Liver (tissue), 9 donors: ENCODE measurements around the gene RFNG. TPM values are rescaled to one million over a fixed set of nuclear protein-coding genes. Genes with fewer than 3 reads are reported as not detected.

ENCODE experiments used
- DNase-seq: peaks from one replicate; pipeline ENCODE4 v3.0.0-alpha.2; 2017; ENCODE audit warnings: low spot score
- H3K27ac ChIP-seq, 2 donors: one replicate each; pipeline ENCODE4 v1.7.0; 2013; ENCODE audit warnings: inconsistent platforms in 2 of 2, low read length in 2 of 2, control low read depth in 1 of 2, low read depth in 1 of 2, mild to moderate bottlenecking in 1 of 2
- H3K27me3 ChIP-seq, 4 donors: one replicate each; pipeline versions ENCODE4 v1.6.1 to v1.7.0; 2013; ENCODE audit warnings: low read length in 3 of 4, inconsistent platforms in 1 of 4, mild to moderate bottlenecking in 1 of 4, moderate library complexity in 1 of 4; ENCODE audit not compliant: control insufficient read depth in 4 of 4, insufficient read depth in 4 of 4
- H3K36me3 ChIP-seq, 4 donors: one replicate each; pipeline versions ENCODE4 v1.6.1 to v1.7.0; 2013; ENCODE audit warnings: low read length in 3 of 4, mild to moderate bottlenecking in 3 of 4, low read depth in 1 of 4, moderate library complexity in 1 of 4; ENCODE audit not compliant: control insufficient read depth in 4 of 4, insufficient read depth in 3 of 4
- H3K4me1 ChIP-seq, 4 donors: one replicate each; pipeline versions ENCODE4 v1.6.1 to v1.7.0; 2013; ENCODE audit warnings: low read length in 3 of 4, mild to moderate bottlenecking in 3 of 4, moderate library complexity in 1 of 4; ENCODE audit not compliant: control insufficient read depth in 4 of 4, insufficient read depth in 4 of 4
- H3K4me3 ChIP-seq, 3 donors: one replicate each; pipeline versions ENCODE4 v1.6.1 to v1.7.0; 2013; ENCODE audit warnings: low read length in 3 of 3, control low read depth in 1 of 3, low read depth in 1 of 3, mild to moderate bottlenecking in 1 of 3
- H3K9ac ChIP-seq, 2 donors: one replicate each; pipeline ENCODE4 v1.7.0; 2013; ENCODE audit warnings: low read length in 2 of 2, mild to moderate bottlenecking in 2 of 2, moderate library complexity in 2 of 2, control low read depth in 1 of 2, low read depth in 1 of 2
- H3K9me3 ChIP-seq, 4 donors: one replicate each; pipeline versions ENCODE4 v1.6.1 to v1.7.0; 2013; ENCODE audit warnings: low read length in 3 of 4; ENCODE audit not compliant: control insufficient read depth in 4 of 4
- ATF3 ChIP-seq: IDR thresholded peaks from 2 replicates; pipeline ENCODE4 v1.6.1; 2016; ENCODE audit warnings: antibody characterized with exemption
- CTCF ChIP-seq: fragments of 150-350 bp; IDR thresholded peaks from 2 replicates; pipeline ENCODE4 v1.5.1; 2017; ENCODE audit warnings: improper control_type of control experiment, low read depth, low read length; ENCODE audit not compliant: missing input control
- EGR1 ChIP-seq, 2 donors: IDR thresholded peaks; 2 replicates each; pipeline ENCODE4 v1.6.1; 2016 to 2018; ENCODE audit warnings: antibody characterized with exemption in 2 of 2, low read depth in 2 of 2
- FOXA1 ChIP-seq: IDR thresholded peaks from 2 replicates; pipeline ENCODE4 v1.6.1; 2016; ENCODE audit warnings: antibody characterized with exemption
- FOXA2 ChIP-seq: IDR thresholded peaks from 2 replicates; pipeline ENCODE4 v1.6.1; 2016; ENCODE audit warnings: antibody characterized with exemption
- GABPA ChIP-seq, 2 donors: IDR thresholded peaks in 1 of 2; conservative IDR thresholded peaks in 1 of 2; 2 replicates each; pipeline ENCODE4 v1.6.1; 2016; ENCODE audit warnings: antibody characterized with exemption in 2 of 2, mild to moderate bottlenecking in 1 of 2, moderate library complexity in 1 of 2
- HNF4G ChIP-seq: IDR thresholded peaks from 2 replicates; pipeline ENCODE4 v1.6.1; 2016; ENCODE audit warnings: antibody characterized with exemption
- NR2F2 ChIP-seq: IDR thresholded peaks from 2 replicates; pipeline ENCODE4 v1.6.1; 2016; ENCODE audit warnings: antibody characterized with exemption
- RAD21 ChIP-seq, 2 donors: IDR thresholded peaks; 2 replicates each; pipeline ENCODE4 v1.6.1; 2016; ENCODE audit warnings: antibody characterized with exemption in 2 of 2, mild to moderate bottlenecking in 2 of 2
- RXRA ChIP-seq, 2 donors: IDR thresholded peaks; 2 replicates each; pipeline ENCODE4 v1.6.1; 2017 to 2018; ENCODE audit warnings: antibody characterized with exemption in 2 of 2, mild to moderate bottlenecking in 1 of 2
- SP1 ChIP-seq: IDR thresholded peaks from 2 replicates; pipeline ENCODE4 v1.6.1; 2018; ENCODE audit warnings: antibody characterized with exemption, mild to moderate bottlenecking
- TAF1 ChIP-seq: conservative IDR thresholded peaks from 2 replicates; pipeline ENCODE4 v1.6.1; 2016; ENCODE audit warnings: antibody characterized with exemption, mild to moderate bottlenecking
- YY1 ChIP-seq: IDR thresholded peaks from 2 replicates; pipeline ENCODE4 v1.6.1; 2016; ENCODE audit warnings: antibody characterized with exemption, mild to moderate bottlenecking
- ZBTB33 ChIP-seq: IDR thresholded peaks from 2 replicates; pipeline ENCODE4 v1.6.1; 2016; ENCODE audit warnings: antibody characterized with exemption
- WGBS: extraction: QIAGEN DNeasy Blood & Tissue Kit; methylation state at CpG from one replicate; pipeline ENCODE4 v1.1.7; 2013; 5-methylcytosine and 5-hydroxymethylcytosine counted together
- polyA plus RNA-seq, 2 donors: library from polyadenylated mRNA; stranded (reverse) in 1 of 2; unstranded in 1 of 2; fragments of 200-250 nt in 1 of 2; fragments of >200 nt in 1 of 2; fragmentation: Nextera tagmentation in 1 of 2; extraction: Ambion mirVana in 1 of 2; gene quantifications; one replicate each; pipeline versions ENCODE4 v1.2.1 to v1.2.3, GENCODE V29; 2013 to 2015
- total RNA-seq, 2 donors: library from RNA; depleted of rRNA; stranded (reverse); fragments of >200 nt; gene quantifications; one replicate each; pipeline ENCODE4 v1.2.3, GENCODE V29; 2014
- TF ChIP-seq, protein P1 (sequence below): IDR thresholded peaks from 2 replicates; pipeline ENCODE4 v1.6.1; 2016; ENCODE audit warnings: antibody characterized with exemption, mild to moderate bottlenecking
- donor health status: healthy.
- donor health status: healthy.
- donor health status: healthy.
- donor health status: healthy.
- donor health status: healthy.

RFNG gene
- total and polyA plus RNA-seq, 4 donors: 15.0 to 36.0 (median 23.4) TPM

GRCh38 chr17:82077617-82078358, 26.2 kb upstream of the RFNG start:
- no peak overlapping the region for H3K4me3 ChIP-seq
- H3K36me3 ChIP-seq: peaks cover 19 to 31% (median 30%) of the 10 kb centered on the region in 4 donors
- H3K9me3 ChIP-seq: no peaks in the 10 kb centered on the region
- DNase-seq: no peak
- no peak overlapping the region for H3K27ac ChIP-seq
- H3K9ac ChIP-seq: no peak overlapping the region
- WGBS: 59% methylated on average over 28 of the region's 28 CpGs
- H3K27me3 ChIP-seq: no peaks in the 10 kb centered on the region
- TF ChIP-seq HNF4G (no peak), SP1 (no peak), ATF3 (no peak), CTCF (no peak), TAF1 (no peak), FOXA1 (no peak), EGR1 (IDR thresholded peaks at IDR 0.05; ENCODE audit: low read depth in 2 of 2) (no peak), ZBTB33 (no peak), RAD21 (IDR thresholded peaks at IDR 0.05) (no peak), NR2F2 (no peak), GABPA (IDR thresholded peaks at IDR 0.05 in 1 of 2, conservative IDR thresholded peaks at IDR 0.05 in 1 of 2) (no peak), RXRA (IDR thresholded peaks at IDR 0.05) (no peak), FOXA2 (no peak), YY1 (no peak)
- TF ChIP-seq, protein P1, sequence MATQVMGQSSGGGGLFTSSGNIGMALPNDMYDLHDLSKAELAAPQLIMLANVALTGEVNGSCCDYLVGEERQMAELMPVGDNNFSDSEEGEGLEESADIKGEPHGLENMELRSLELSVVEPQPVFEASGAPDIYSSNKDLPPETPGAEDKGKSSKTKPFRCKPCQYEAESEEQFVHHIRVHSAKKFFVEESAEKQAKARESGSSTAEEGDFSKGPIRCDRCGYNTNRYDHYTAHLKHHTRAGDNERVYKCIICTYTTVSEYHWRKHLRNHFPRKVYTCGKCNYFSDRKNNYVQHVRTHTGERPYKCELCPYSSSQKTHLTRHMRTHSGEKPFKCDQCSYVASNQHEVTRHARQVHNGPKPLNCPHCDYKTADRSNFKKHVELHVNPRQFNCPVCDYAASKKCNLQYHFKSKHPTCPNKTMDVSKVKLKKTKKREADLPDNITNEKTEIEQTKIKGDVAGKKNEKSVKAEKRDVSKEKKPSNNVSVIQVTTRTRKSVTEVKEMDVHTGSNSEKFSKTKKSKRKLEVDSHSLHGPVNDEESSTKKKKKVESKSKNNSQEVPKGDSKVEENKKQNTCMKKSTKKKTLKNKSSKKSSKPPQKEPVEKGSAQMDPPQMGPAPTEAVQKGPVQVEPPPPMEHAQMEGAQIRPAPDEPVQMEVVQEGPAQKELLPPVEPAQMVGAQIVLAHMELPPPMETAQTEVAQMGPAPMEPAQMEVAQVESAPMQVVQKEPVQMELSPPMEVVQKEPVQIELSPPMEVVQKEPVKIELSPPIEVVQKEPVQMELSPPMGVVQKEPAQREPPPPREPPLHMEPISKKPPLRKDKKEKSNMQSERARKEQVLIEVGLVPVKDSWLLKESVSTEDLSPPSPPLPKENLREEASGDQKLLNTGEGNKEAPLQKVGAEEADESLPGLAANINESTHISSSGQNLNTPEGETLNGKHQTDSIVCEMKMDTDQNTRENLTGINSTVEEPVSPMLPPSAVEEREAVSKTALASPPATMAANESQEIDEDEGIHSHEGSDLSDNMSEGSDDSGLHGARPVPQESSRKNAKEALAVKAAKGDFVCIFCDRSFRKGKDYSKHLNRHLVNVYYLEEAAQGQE: no peak
- H3K4me1 ChIP-seq: peaks cover 0 to 7% (median 2%) of the 10 kb centered on the region in 4 donors
